ENCODE results near the gene NMT2. TPM values are rescaled to one million over a fixed set of nuclear protein-coding genes. Genes with fewer than 3 reads are reported as not detected.

NMT2 gene
- total RNA-seq, 1 experiment from 2014 or later = 15.7 TPM

- intact Hi-C loops (cut with micrococcal nuclease; ENCODE audit: unreplicated experiment) = no loop called here
- no peaks in the 10 kb centered on the region for H3K27me3 ChIP-seq (replicated peaks; ENCODE audit: insufficient read depth, low read depth, low read length, poor library complexity)
- TF ChIP-seq EZH2 (IDR thresholded peaks at IDR 0.05; ENCODE audit: borderline replicate concordance, low read depth, low read length, poor library complexity, severe bottlenecking) (no peak), CTCF (conservative IDR thresholded peaks at IDR 0.05; ENCODE audit: low read depth, low read length) (no peak)
- H3K36me3 ChIP-seq (ENCODE audit: insufficient read depth, low read length, poor library complexity, severe bottlenecking) = no peaks in the 10 kb centered on the region
- peak overlapping the region; percentile 86 for H3K4me3 ChIP-seq (ENCODE audit: low read depth, low read length, poor library complexity, severe bottlenecking)
- POLR2A ChIA-PET (ENCODE audit: low non-redundant PET) = no interaction called here
- TSS peak; percentile 58 for BruUV-seq (replicated peaks)
- CTCF ChIA-PET = no interaction called here
- peak overlapping the region; percentile 87 for H3K27ac ChIP-seq (ENCODE audit: low read depth, low read length, poor library complexity, severe bottlenecking)
- DNase-seq (ENCODE audit: low spot score) = no peak
- no peaks in the 10 kb centered on the region for H3K9me3 ChIP-seq (ENCODE audit: low read depth, low read length, poor library complexity, severe bottlenecking)
- peaks cover 4% of the 10 kb centered on the region for H3K4me1 ChIP-seq (ENCODE audit: insufficient read depth, low read length, poor library complexity, severe bottlenecking)
Observed at GRCh38 chr10:15096661-15097010, 71.9 kb downstream of the NMT2 start.

GRCh38 chr10:15092855-15093408 is 75.6 kb downstream of the NMT2 start:
- no TSS peak for BruUV-seq (replicated peaks)
- no peak for DNase-seq (ENCODE audit: low spot score)
- no peak overlapping the region for H3K4me3 ChIP-seq (ENCODE audit: low read depth, low read length, poor library complexity, severe bottlenecking)
- POLR2A ChIA-PET (ENCODE audit: low non-redundant PET) = no interaction called here
- no peak overlapping the region for H3K27ac ChIP-seq (ENCODE audit: low read depth, low read length, poor library complexity, severe bottlenecking)
- intact Hi-C loops (cut with micrococcal nuclease; ENCODE audit: unreplicated experiment) = no loop called here
- H3K4me1 ChIP-seq (ENCODE audit: insufficient read depth, low read length, poor library complexity, severe bottlenecking) = no peaks in the 10 kb centered on the region
- CTCF ChIA-PET = no interaction called here
- H3K27me3 ChIP-seq (replicated peaks; ENCODE audit: insufficient read depth, low read depth, low read length, poor library complexity) = no peaks in the 10 kb centered on the region
- TF ChIP-seq EZH2 (IDR thresholded peaks at IDR 0.05; ENCODE audit: borderline replicate concordance, low read depth, low read length, poor library complexity, severe bottlenecking) (no peak), CTCF (conservative IDR thresholded peaks at IDR 0.05; ENCODE audit: low read depth, low read length) (no peak)
- H3K36me3 ChIP-seq (ENCODE audit: insufficient read depth, low read length, poor library complexity, severe bottlenecking) = no peaks in the 10 kb centered on the region
- H3K9me3 ChIP-seq (ENCODE audit: low read depth, low read length, poor library complexity, severe bottlenecking) = no peaks in the 10 kb centered on the region

- Histone ChIP-seq H3K9me3 (ENCODE audit: low read depth, low read length, poor library complexity, severe bottlenecking) (no peaks in the 10 kb centered on the region), H3K4me3 (ENCODE audit: low read depth, low read length, poor library complexity, severe bottlenecking) (no peak overlapping the region), H3K36me3 (ENCODE audit: insufficient read depth, low read length, poor library complexity, severe bottlenecking) (no peaks in the 10 kb centered on the region), H3K4me1 (ENCODE audit: insufficient read depth, low read length, poor library complexity, severe bottlenecking) (no peaks in the 10 kb centered on the region), H3K27me3 (replicated peaks; ENCODE audit: insufficient read depth, low read depth, low read length, poor library complexity) (no peaks in the 10 kb centered on the region), H3K27ac (ENCODE audit: low read depth, low read length, poor library complexity, severe bottlenecking) (no peak overlapping the region)
- ChIA-PET POLR2A (ENCODE audit: low non-redundant PET) (no interaction called here), CTCF (no interaction called here)
- intact Hi-C loops (cut with micrococcal nuclease; ENCODE audit: unreplicated experiment) = no loop called here
- no TSS peak for BruUV-seq (replicated peaks)
- TF ChIP-seq CTCF (conservative IDR thresholded peaks at IDR 0.05; ENCODE audit: low read depth, low read length) (no peak), EZH2 (IDR thresholded peaks at IDR 0.05; ENCODE audit: borderline replicate concordance, low read depth, low read length, poor library complexity, severe bottlenecking) (no peak)
- DNase-seq (ENCODE audit: low spot score) = no peak
Observed at GRCh38 chr10:15091418-15091817, 77.1 kb downstream of the NMT2 start.
